Gastrocnemius medialis (tissue), 4 donors: ENCODE results near the gene NR3C2. TPM values are rescaled to one million over a fixed set of nuclear protein-coding genes. Genes with fewer than 3 reads are reported as not detected.
"Not testable (repeated sequence)": the region's sequence is repeated elsewhere in the genome, so short reads cannot be mapped to it uniquely, and the experiment has no call there.

ENCODE experiments used
- ATAC-seq, 2 donors: fragments of 150-250 bp; one replicate each; pipeline ENCODE4 v1.9.1; 2016
- DNase-seq, 2 donors: peaks; one replicate each; pipeline ENCODE4 v3.0.0-alpha.2; 2019
- H3K27ac ChIP-seq, 4 donors: fragments of 200-600 bp; sonication (generic); 1 replicate in 1 of 4; 2 replicates in 3 of 4; pipeline ENCODE4 v1.5.1; 2016 to 2018; ENCODE audit warnings: mild to moderate bottlenecking in 2 of 4, moderate library complexity in 1 of 4
- H3K27me3 ChIP-seq, 3 donors: fragments of 200-600 bp; sonication (generic) in 2 of 3; 1 replicate in 1 of 3; 2 replicates in 2 of 3; pipeline versions ENCODE4 v1.5.1 to v1.6.0; 2016 to 2019; ENCODE audit warnings: mild to moderate bottlenecking in 1 of 3, moderate library complexity in 1 of 3
- H3K36me3 ChIP-seq, 2 donors: fragments of 200-600 bp; sonication (generic) in 1 of 2; one replicate each; pipeline ENCODE4 v1.5.1; 2017 to 2018
- H3K4me1 ChIP-seq, 2 donors: fragments of 200-600 bp; sonication (generic) in 1 of 2; one replicate each; pipeline ENCODE4 v1.5.1; 2016 to 2017; ENCODE audit warnings: mild to moderate bottlenecking in 2 of 2
- H3K4me3 ChIP-seq, 4 donors: fragments of 200-600 bp; sonication (generic) in 3 of 4; 1 replicate in 1 of 4; 2 replicates in 3 of 4; pipeline ENCODE4 v1.5.1; 2016 to 2019; ENCODE audit warnings: mild to moderate bottlenecking in 2 of 4
- H3K9me3 ChIP-seq, 3 donors: fragments of 200-600 bp; sonication (generic) in 2 of 3; 1 replicate in 1 of 3; 2 replicates in 2 of 3; pipeline ENCODE4 v1.5.1; 2016 to 2019
- CTCF ChIP-seq, 5 experiments: fragments of 450-650 bp in 3 of 5; fragments of 200-600 bp in 2 of 5; sonication (generic) in 2 of 5; IDR thresholded peaks in 4 of 5; conservative IDR thresholded peaks in 1 of 5; 1 replicate in 4 of 5; 2 replicates in 1 of 5; pipeline ENCODE4 v1.5.1; 2016 to 2019; ENCODE audit warnings: antibody characterized with exemption in 5 of 5, mild to moderate bottlenecking in 3 of 5, moderate library complexity in 3 of 5
- POLR2A ChIP-seq, 2 donors: fragments of 450-650 bp; IDR thresholded peaks; one replicate each; pipeline ENCODE4 v1.6.1; 2017; ENCODE audit warnings: antibody characterized with exemption in 2 of 2, mild to moderate bottlenecking in 2 of 2, moderate library complexity in 2 of 2
- in situ Hi-C, 4 donors: fragments of 200-750 bp; cut with MboI; loops; one replicate each; pipeline versions ENCODE4 v1.15.0 to v1.8.0; 2017; ENCODE audit warnings: low sequenced_read_pairs in 4 of 4
- intact Hi-C: fragments of 100-400 bp; cut with DNase I; formaldehyde crosslinking; loops from one replicate; pipeline ENCODE4 v1.15.1; 2023; ENCODE audit warnings: low total_unique reads
- total RNA-seq, 4 donors: library from RNA; depleted of rRNA; stranded (reverse); fragments of >200 nt; gene quantifications; one replicate each; pipeline versions ENCODE4 v1.1.0 to v1.2.3, GENCODE V29; 2016

NR3C2 gene
- total RNA-seq, 4 donors from 2014 or later = 5.6 to 10.4 (median 8.1) TPM

- DNase-seq (no peak), ATAC-seq (no peak)
- H3K4me3 ChIP-seq = no peak overlapping the region
- no peaks in the 10 kb centered on the region for H3K27me3 ChIP-seq
- in situ Hi-C loops (no loop called here), intact Hi-C loops (no loop called here)
- peaks cover 17 to 28% of the 10 kb centered on the region in 2 donors for H3K4me1 ChIP-seq
- H3K36me3 ChIP-seq = no peaks in the 10 kb centered on the region
- TF ChIP-seq CTCF (IDR thresholded peaks at IDR 0.05 in 4 of 5, conservative IDR thresholded peaks at IDR 0.05 in 1 of 5) (no peak), POLR2A (IDR thresholded peaks at IDR 0.05) (no peak)
- H3K9me3 ChIP-seq = no peaks in the 10 kb centered on the region
- H3K27ac ChIP-seq = no peak overlapping the region
Observed at GRCh38 chr4:148089624-148090023, 352.6 kb downstream of the NR3C2 start.

DNA sequence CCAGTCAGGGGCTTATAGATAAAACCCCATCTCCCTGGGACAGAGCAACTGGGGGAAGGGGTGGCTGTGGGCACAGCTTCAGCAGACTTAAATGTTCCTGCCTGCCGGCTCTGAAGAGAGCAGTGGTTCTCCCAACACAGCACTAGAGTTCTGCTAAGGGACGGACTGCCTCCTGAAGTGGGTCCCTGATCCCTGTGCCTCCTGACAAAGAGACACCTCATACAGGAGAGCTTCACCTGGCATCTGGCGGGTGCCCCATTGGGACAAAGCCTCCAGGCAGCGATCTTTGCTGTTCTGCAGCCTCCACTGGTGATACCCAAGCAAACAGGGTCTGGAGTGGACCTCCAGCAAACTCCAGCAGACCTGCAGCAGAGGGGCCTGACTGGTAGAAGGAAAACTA is 359.1 kb downstream of the NR3C2 start:
- ATAC-seq, H3K27ac ChIP-seq, H3K4me1 ChIP-seq, intact Hi-C loops, H3K27me3 ChIP-seq, DNase-seq, H3K9me3 ChIP-seq, H3K4me3 ChIP-seq, in situ Hi-C loops: not testable (repeated sequence)
- peaks cover 3 to 14% of the 10 kb centered on the region in 2 donors for H3K36me3 ChIP-seq

GRCh38 chr4:148081745-148082144 is 360.5 kb downstream of the NR3C2 start:
- H3K9me3 ChIP-seq = no peaks in the 10 kb centered on the region
- DNase-seq (no peak), ATAC-seq (no peak)
- H3K4me1 ChIP-seq = peaks cover 7 to 11% of the 10 kb centered on the region in 2 donors
- no peak overlapping the region for H3K4me3 ChIP-seq
- intact Hi-C loops (no loop called here), in situ Hi-C loops (no loop called here)
- H3K27me3 ChIP-seq = no peaks in the 10 kb centered on the region
- H3K36me3 ChIP-seq = peaks cover 3 to 14% of the 10 kb centered on the region in 2 donors
- TF ChIP-seq POLR2A (IDR thresholded peaks at IDR 0.05) (no peak), CTCF (IDR thresholded peaks at IDR 0.05 in 4 of 5, conservative IDR thresholded peaks at IDR 0.05 in 1 of 5) (no peak)
- no peak overlapping the region for H3K27ac ChIP-seq

GRCh38 chr4:148081267-148081666 is 360.9 kb downstream of the NR3C2 start:
- no peak for ATAC-seq
- Histone ChIP-seq H3K4me3 (no peak overlapping the region), H3K36me3 (peaks cover 3 to 14% of the 10 kb centered on the region in 2 donors), H3K27me3 (no peaks in the 10 kb centered on the region), H3K9me3 (no peaks in the 10 kb centered on the region), H3K27ac (no peak overlapping the region), H3K4me1 (peaks cover 7 to 13% of the 10 kb centered on the region in 2 donors)
- in situ Hi-C loops = no loop called here
- intact Hi-C loops = no loop called here
- DNase-seq = no peak
- TF ChIP-seq CTCF (IDR thresholded peaks at IDR 0.05 in 4 of 5, conservative IDR thresholded peaks at IDR 0.05 in 1 of 5) = no peak
- no peak for TF ChIP-seq POLR2A (IDR thresholded peaks at IDR 0.05)

DNA sequence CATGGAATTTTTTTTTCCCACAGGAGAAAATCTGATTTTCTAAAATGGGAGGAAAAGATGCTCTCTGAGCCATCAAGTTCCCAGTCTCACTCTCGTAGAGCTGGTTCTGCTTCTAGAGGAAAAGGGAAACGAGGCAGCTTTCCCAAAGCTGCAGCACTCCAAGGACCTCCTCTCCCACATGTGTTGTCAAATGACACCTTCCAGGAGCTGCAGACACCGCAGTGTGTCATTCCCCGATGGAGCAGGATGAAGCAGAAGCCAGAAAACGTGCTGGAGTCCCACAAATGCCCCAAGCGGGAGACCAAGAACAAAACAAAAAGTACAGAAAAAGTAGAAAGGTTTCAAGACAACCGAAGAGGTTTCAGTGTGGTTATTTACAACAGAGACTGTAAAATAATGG is 362.3 kb downstream of the NR3C2 start:
- Histone ChIP-seq H3K27me3 (no peaks in the 10 kb centered on the region), H3K36me3 (peaks cover 3 to 14% of the 10 kb centered on the region in 2 donors), H3K4me3 (no peak overlapping the region), H3K27ac (no peak overlapping the region), H3K9me3 (no peaks in the 10 kb centered on the region), H3K4me1 (peaks cover 11 to 15% of the 10 kb centered on the region in 2 donors)
- intact Hi-C loops = no loop called here
- ATAC-seq = no peak
- TF ChIP-seq POLR2A (IDR thresholded peaks at IDR 0.05) = no peak
- TF ChIP-seq CTCF (IDR thresholded peaks at IDR 0.05 in 4 of 5, conservative IDR thresholded peaks at IDR 0.05 in 1 of 5) = no peak
- no peak for DNase-seq
- in situ Hi-C loops = no loop called here
